SK-N-SH treated with all-trans-retinoic acid at 6 μM for 48 hours (cell line): ENCODE measurements around the gene QKI.

Experiments
- ARNTL ChIP-seq: fragments of 450-650 bp; formaldehyde crosslinking; IDR thresholded peaks from 2 replicates; pipeline ENCODE4 v1.5.0; 2020; ENCODE audit warnings: low read depth, mild to moderate bottlenecking, moderate library complexity, borderline replicate concordance
- GLIS3 ChIP-seq: fragments of 250-450 bp; sonication (Bioruptor Pico); IDR thresholded peaks from 2 replicates; pipeline ENCODE4 v1.5.0; 2020; ENCODE audit warnings: mild to moderate bottlenecking, moderate library complexity
- ISL1 ChIP-seq: fragments of 250-450 bp; sonication (Bioruptor Pico); IDR thresholded peaks from 2 replicates; pipeline ENCODE4 v2.1.2; 2022; ENCODE audit warnings: mild to moderate bottlenecking, moderate library complexity
- OSR1 ChIP-seq: fragments of 250-450 bp; sonication (Bioruptor Pico); IDR thresholded peaks from 2 replicates; pipeline ENCODE4 v1.8.0; 2022; ENCODE audit warnings: moderate library complexity, mild to moderate bottlenecking, inconsistent platforms
- PPARA ChIP-seq: fragments of 250-450 bp; sonication (Bioruptor Pico); IDR thresholded peaks from 2 replicates; pipeline ENCODE4 v1.5.0; 2020; ENCODE audit warnings: mild to moderate bottlenecking, borderline replicate concordance
- RARB ChIP-seq: fragments of 250-450 bp; sonication (Bioruptor Pico); IDR thresholded peaks from 2 replicates; pipeline ENCODE4 v1.8.0; 2021; ENCODE audit warnings: mild to moderate bottlenecking, moderate library complexity
- SNAI2 ChIP-seq: fragments of 250-450 bp; sonication (Bioruptor Pico); IDR thresholded peaks from 2 replicates; pipeline ENCODE4 v1.5.0; 2020; ENCODE audit warnings: mild to moderate bottlenecking, moderate library complexity
- TCF4 ChIP-seq: fragments of 250-450 bp; sonication (Bioruptor Pico); IDR thresholded peaks from 2 replicates; pipeline ENCODE4 v1.8.0; 2021; ENCODE audit warnings: mild to moderate bottlenecking, moderate library complexity, borderline replicate concordance
- ZFP30 ChIP-seq: fragments of 450-650 bp; formaldehyde crosslinking; IDR thresholded peaks from 2 replicates; pipeline ENCODE4 v1.5.0; 2022; ENCODE audit warnings: mild to moderate bottlenecking, moderate library complexity
- ZNF565 ChIP-seq: fragments of 450-650 bp; formaldehyde crosslinking; conservative IDR thresholded peaks from 2 replicates; pipeline ENCODE4 v1.5.0; 2020; ENCODE audit warnings: low read depth, mild to moderate bottlenecking, moderate library complexity
- TF ChIP-seq, protein P1 (sequence below): fragments of 250-450 bp; sonication (Bioruptor Pico); IDR thresholded peaks from 2 replicates; pipeline ENCODE4 v1.8.0; 2020; ENCODE audit warnings: mild to moderate bottlenecking, moderate library complexity, borderline replicate concordance
- TF ChIP-seq, protein P2 (sequence below): fragments of 250-450 bp; sonication (Bioruptor Pico); IDR thresholded peaks from 2 replicates; pipeline ENCODE4 v1.8.0; 2021; ENCODE audit warnings: low read depth, mild to moderate bottlenecking, moderate library complexity, borderline replicate concordance

DNA sequence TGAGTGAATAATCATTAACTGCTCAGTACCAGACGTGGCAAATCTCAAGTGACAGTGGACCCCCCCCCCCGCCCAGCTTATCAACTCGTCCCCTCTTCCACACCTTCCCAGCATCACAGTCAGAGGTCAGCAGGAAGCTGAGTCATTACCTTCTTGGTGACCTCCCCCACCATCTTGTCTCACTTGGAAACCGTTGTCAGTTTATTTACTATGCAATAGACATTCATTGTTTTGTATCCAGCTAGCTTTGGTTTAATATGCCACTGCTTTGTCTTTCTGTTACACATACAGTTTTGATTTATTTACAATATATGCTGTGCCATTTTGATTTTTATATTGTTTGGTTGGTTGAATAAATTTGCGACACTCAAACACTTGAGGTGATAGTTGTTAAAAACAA, 158.1 kb downstream of the QKI start:
- TF ChIP-seq RARB (CRISPR knock-in tag) (no peak), TCF4 (CRISPR knock-in tag) (no peak), ZFP30 (CRISPR knock-in tag) (no peak), SNAI2 (CRISPR knock-in tag) (no peak), ZNF565 (CRISPR knock-in tag) (no peak), PPARA (CRISPR knock-in tag) (no peak), OSR1 (CRISPR knock-in tag) (no peak), GLIS3 (CRISPR knock-in tag) (no peak), ARNTL (CRISPR knock-in tag) (no peak), ISL1 (CRISPR knock-in tag) (no peak)
- TF ChIP-seq, protein P1, sequence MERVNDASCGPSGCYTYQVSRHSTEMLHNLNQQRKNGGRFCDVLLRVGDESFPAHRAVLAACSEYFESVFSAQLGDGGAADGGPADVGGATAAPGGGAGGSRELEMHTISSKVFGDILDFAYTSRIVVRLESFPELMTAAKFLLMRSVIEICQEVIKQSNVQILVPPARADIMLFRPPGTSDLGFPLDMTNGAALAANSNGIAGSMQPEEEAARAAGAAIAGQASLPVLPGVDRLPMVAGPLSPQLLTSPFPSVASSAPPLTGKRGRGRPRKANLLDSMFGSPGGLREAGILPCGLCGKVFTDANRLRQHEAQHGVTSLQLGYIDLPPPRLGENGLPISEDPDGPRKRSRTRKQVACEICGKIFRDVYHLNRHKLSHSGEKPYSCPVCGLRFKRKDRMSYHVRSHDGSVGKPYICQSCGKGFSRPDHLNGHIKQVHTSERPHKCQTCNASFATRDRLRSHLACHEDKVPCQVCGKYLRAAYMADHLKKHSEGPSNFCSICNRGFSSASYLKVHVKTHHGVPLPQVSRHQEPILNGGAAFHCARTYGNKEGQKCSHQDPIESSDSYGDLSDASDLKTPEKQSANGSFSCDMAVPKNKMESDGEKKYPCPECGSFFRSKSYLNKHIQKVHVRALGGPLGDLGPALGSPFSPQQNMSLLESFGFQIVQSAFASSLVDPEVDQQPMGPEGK (CRISPR knock-in tag): no peak
- TF ChIP-seq, protein P2, sequence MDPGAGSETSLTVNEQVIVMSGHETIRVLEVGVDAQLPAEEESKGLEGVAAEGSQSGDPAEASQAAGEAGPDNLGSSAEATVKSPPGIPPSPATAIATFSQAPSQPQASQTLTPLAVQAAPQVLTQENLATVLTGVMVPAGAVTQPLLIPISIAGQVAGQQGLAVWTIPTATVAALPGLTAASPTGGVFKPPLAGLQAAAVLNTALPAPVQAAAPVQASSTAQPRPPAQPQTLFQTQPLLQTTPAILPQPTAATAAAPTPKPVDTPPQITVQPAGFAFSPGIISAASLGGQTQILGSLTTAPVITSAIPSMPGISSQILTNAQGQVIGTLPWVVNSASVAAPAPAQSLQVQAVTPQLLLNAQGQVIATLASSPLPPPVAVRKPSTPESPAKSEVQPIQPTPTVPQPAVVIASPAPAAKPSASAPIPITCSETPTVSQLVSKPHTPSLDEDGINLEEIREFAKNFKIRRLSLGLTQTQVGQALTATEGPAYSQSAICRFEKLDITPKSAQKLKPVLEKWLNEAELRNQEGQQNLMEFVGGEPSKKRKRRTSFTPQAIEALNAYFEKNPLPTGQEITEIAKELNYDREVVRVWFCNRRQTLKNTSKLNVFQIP (CRISPR knock-in tag): no peak
